ENCODE data around the gene AMOTL2.

The AMOTL2 gene

DNA sequence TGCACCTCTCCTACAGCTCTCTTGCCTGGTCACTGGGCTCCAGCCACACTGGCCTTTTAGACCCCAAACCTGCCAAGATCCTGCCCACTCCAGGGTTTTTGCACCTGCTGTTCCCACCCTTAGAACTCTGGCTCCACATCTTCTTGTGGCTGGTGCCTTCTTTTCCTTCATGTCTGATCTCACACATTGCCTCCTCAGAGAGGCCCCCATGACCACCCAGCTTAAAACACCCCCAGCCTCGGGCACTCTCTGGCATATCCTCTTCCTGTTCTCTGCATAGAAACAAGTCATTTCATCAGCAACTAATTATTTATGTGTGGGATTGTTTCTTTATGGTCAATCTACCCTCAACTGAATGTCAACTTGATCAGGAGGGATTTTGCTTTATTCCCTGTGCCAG is 14.0 kb upstream of the AMOTL2 start:
- H3K9me2 ChIP-seq (replicated peaks; ENCODE audit: insufficient read depth, low read length) = no peaks in the 10 kb centered on the region
- H3K4me3 ChIP-seq (ENCODE audit: insufficient read depth, low read length, poor library complexity, severe bottlenecking) = no peak overlapping the region
- no peak overlapping the region for H3K27ac ChIP-seq (ENCODE audit: low read depth, low read length)
- H3K27me3 ChIP-seq (ENCODE audit: low read length) = no peaks in the 10 kb centered on the region
- TF ChIP-seq, protein P1, sequence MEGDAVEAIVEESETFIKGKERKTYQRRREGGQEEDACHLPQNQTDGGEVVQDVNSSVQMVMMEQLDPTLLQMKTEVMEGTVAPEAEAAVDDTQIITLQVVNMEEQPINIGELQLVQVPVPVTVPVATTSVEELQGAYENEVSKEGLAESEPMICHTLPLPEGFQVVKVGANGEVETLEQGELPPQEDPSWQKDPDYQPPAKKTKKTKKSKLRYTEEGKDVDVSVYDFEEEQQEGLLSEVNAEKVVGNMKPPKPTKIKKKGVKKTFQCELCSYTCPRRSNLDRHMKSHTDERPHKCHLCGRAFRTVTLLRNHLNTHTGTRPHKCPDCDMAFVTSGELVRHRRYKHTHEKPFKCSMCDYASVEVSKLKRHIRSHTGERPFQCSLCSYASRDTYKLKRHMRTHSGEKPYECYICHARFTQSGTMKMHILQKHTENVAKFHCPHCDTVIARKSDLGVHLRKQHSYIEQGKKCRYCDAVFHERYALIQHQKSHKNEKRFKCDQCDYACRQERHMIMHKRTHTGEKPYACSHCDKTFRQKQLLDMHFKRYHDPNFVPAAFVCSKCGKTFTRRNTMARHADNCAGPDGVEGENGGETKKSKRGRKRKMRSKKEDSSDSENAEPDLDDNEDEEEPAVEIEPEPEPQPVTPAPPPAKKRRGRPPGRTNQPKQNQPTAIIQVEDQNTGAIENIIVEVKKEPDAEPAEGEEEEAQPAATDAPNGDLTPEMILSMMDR (IDR thresholded peaks at IDR 0.05; ENCODE audit: insufficient read depth, low read length, poor library complexity, severe bottlenecking) = no peak
- no peak for TF ChIP-seq EZH2phosphoT487 (conservative IDR thresholded peaks at IDR 0.05; ENCODE audit: low read length)
- H2AFZ ChIP-seq (ENCODE audit: low read depth, low read length, severe bottlenecking) = no peak overlapping the region
- H3K79me2 ChIP-seq (ENCODE audit: insufficient read depth, low read length) = no peaks in the 10 kb centered on the region
- H4K20me1 ChIP-seq (ENCODE audit: low read depth, low read length) = no peaks in the 10 kb centered on the region
- no peak overlapping the region for H3K4me2 ChIP-seq (ENCODE audit: low read depth, low read length, poor library complexity, severe bottlenecking)
- H3K9me3 ChIP-seq (ENCODE audit: insufficient read depth, low read length) = no peaks in the 10 kb centered on the region
- H3F3A ChIP-seq (ENCODE audit: insufficient read depth) = no peaks in the 10 kb centered on the region
- H3K36me3 ChIP-seq (ENCODE audit: low read length) = no peaks in the 10 kb centered on the region
- H3K9ac ChIP-seq (ENCODE audit: low read length) = no peak overlapping the region

DNA sequence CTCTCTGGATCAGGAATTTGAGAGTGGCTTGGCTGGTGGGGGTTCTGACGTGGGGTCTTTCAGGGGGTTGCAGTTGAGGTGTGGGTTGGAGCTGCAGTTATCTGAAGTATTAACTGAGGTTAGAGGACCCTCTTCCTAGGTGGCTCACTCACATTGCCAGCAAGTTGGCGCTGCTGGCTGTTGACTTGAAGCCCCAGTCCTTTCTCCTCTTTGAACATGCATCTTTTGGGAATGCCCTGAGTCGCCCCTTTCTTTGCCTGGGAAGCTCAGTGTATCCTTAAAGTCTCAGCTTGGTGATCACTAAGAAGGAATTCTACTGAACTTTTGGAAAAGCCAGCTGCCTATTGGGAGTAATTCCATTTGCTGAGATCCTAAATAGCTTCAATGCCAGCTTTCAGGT is 13.0 kb upstream of the AMOTL2 start:
- Histone ChIP-seq H3K4me3 (ENCODE audit: insufficient read depth, low read length, poor library complexity, severe bottlenecking) (no peak overlapping the region), H4K20me1 (ENCODE audit: low read depth, low read length) (no peaks in the 10 kb centered on the region), H3K36me3 (ENCODE audit: low read length) (no peaks in the 10 kb centered on the region), H3K9ac (ENCODE audit: low read length) (no peak overlapping the region), H3F3A (ENCODE audit: insufficient read depth) (no peaks in the 10 kb centered on the region), H2AFZ (ENCODE audit: low read depth, low read length, severe bottlenecking) (no peak overlapping the region), H3K4me2 (ENCODE audit: low read depth, low read length, poor library complexity, severe bottlenecking) (no peak overlapping the region), H3K27ac (ENCODE audit: low read depth, low read length) (no peak overlapping the region), H3K27me3 (ENCODE audit: low read length) (no peaks in the 10 kb centered on the region), H3K79me2 (ENCODE audit: insufficient read depth, low read length) (no peaks in the 10 kb centered on the region), H3K9me2 (replicated peaks; ENCODE audit: insufficient read depth, low read length) (no peaks in the 10 kb centered on the region), H3K9me3 (ENCODE audit: insufficient read depth, low read length) (no peaks in the 10 kb centered on the region)
- TF ChIP-seq, protein P1 (IDR thresholded peaks at IDR 0.05; ENCODE audit: insufficient read depth, low read length, poor library complexity, severe bottlenecking) = no peak
- no peak for TF ChIP-seq EZH2phosphoT487 (conservative IDR thresholded peaks at IDR 0.05; ENCODE audit: low read length)

DNA sequence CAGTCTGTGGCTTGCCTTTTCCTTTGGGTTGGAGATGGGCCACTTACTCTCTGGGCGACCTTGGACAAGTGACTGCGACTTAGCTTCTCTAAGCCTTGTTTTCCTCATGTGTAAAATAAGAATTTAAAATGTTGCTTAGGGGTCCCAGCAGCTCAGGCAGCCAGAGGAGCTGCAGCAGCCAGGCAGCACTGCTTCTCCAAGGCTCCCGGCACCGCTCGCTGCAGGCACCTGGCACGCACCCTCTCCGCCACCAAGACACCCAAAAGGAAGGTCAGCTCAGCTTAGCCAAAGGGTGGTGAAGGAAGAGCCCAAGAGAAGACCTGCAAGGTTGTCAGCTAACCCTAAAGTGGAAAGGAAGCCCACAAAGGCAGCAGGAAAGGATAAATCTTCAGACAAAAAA is 10.7 kb upstream of the AMOTL2 start:
- no peaks in the 10 kb centered on the region for H3K79me2 ChIP-seq (ENCODE audit: insufficient read depth, low read length)
- no peak overlapping the region for H2AFZ ChIP-seq (ENCODE audit: low read depth, low read length, severe bottlenecking)
- H3F3A ChIP-seq (ENCODE audit: insufficient read depth) = no peaks in the 10 kb centered on the region
- no peaks in the 10 kb centered on the region for H3K36me3 ChIP-seq (ENCODE audit: low read length)
- H4K20me1 ChIP-seq (ENCODE audit: low read depth, low read length) = no peaks in the 10 kb centered on the region
- no peak overlapping the region for H3K27ac ChIP-seq (ENCODE audit: low read depth, low read length)
- H3K4me2 ChIP-seq (ENCODE audit: low read depth, low read length, poor library complexity, severe bottlenecking) = no peak overlapping the region
- H3K9me2 ChIP-seq (replicated peaks; ENCODE audit: insufficient read depth, low read length) = no peaks in the 10 kb centered on the region
- H3K27me3 ChIP-seq (ENCODE audit: low read length) = no peaks in the 10 kb centered on the region
- no peaks in the 10 kb centered on the region for H3K9me3 ChIP-seq (ENCODE audit: insufficient read depth, low read length)
- no peak for TF ChIP-seq EZH2phosphoT487 (conservative IDR thresholded peaks at IDR 0.05; ENCODE audit: low read length)
- TF ChIP-seq, protein P1 (IDR thresholded peaks at IDR 0.05; ENCODE audit: insufficient read depth, low read length, poor library complexity, severe bottlenecking) = no peak
- no peak overlapping the region for H3K9ac ChIP-seq (ENCODE audit: low read length)
- H3K4me3 ChIP-seq (ENCODE audit: insufficient read depth, low read length, poor library complexity, severe bottlenecking) = no peak overlapping the region

Data from SU-DHL-6 (cell line).